ENCODE results near the gene ODF2.
A peak's percentile ranks its signal among the peaks of the same experiment; 100 is the strongest.

The ODF2 gene

DNA sequence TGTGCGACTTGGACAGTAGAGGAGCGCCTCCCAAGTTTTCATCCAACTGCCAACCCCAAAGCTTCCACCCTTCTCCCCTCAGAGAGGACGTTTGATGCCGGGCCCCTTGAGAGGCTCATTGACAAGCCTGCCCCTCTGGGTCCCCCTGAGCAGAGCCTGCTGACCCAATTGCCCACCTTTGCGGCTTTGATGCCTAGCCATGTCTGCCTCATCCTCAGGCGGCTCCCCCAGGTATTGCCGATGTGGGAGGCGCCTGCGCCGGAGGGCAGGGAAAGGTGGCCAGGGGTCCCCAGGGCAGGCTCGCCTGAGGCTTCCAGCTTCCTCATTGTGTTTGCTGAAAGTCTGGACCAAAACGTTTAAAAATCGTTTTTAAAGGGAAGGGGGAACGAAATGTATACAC is 1.4 kb downstream of the ODF2 start:
- H3K36me3 ChIP-seq (ENCODE audit: insufficient read depth, low read length) = peaks cover 19% of the 10 kb centered on the region; the same call in 1 of the 2 replicates
- H3K9me3 ChIP-seq (ENCODE audit: low read depth, low read length) = no peaks in the 10 kb centered on the region
- H3K27ac ChIP-seq = no peak overlapping the region
- peak overlapping the region; percentile 87 for H3K4me3 ChIP-seq
- TF ChIP-seq FOXP2 (optimal IDR thresholded peaks at IDR 0.05; ENCODE audit: control extremely low read depth, extremely low read length, insufficient read depth) (no peak), EZH2 (IDR thresholded peaks at IDR 0.05) (no peak), POLR2AphosphoS5 (IDR thresholded peaks at IDR 0.05; ENCODE audit: borderline replicate concordance, low read depth, low read length) (no peak)
- H3K9ac ChIP-seq (ENCODE audit: insufficient read length) = no peak overlapping the region
- DNase-seq (ENCODE audit: low read depth, low spot score) = no peak

DNA sequence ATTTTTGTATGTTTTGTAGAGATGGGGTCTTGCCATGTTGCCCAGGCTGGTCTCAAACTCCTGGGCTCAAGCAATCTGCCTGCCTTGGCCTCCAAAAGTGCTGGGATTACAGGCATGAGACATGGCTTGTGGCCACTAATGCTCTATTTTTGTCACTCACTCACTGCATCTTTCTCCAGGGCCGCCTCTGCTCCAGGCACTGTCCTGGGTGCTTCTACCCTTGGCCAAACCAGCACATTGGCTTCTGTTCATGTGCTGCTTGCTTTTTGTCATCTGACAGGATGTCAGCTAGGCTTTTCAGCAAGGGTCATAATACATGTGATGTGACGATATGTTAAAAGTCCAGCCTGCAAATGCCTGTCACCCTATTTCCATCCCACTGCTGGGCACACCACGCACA is 3.2 kb downstream of the ODF2 start:
- no peak overlapping the region for H3K27ac ChIP-seq
- no peaks in the 10 kb centered on the region for H3K9me3 ChIP-seq (ENCODE audit: low read depth, low read length)
- H3K4me3 ChIP-seq = no peak overlapping the region
- peaks cover 32% of the 10 kb centered on the region; the same call in 1 of the 2 replicates for H3K36me3 ChIP-seq (ENCODE audit: insufficient read depth, low read length)
- TF ChIP-seq POLR2AphosphoS5 (IDR thresholded peaks at IDR 0.05; ENCODE audit: borderline replicate concordance, low read depth, low read length) (no peak), EZH2 (IDR thresholded peaks at IDR 0.05) (no peak), FOXP2 (optimal IDR thresholded peaks at IDR 0.05; ENCODE audit: control extremely low read depth, extremely low read length, insufficient read depth) (no peak)
- DNase-seq (ENCODE audit: low read depth, low spot score) = no peak
- no peak overlapping the region for H3K9ac ChIP-seq (ENCODE audit: insufficient read length)

DNA sequence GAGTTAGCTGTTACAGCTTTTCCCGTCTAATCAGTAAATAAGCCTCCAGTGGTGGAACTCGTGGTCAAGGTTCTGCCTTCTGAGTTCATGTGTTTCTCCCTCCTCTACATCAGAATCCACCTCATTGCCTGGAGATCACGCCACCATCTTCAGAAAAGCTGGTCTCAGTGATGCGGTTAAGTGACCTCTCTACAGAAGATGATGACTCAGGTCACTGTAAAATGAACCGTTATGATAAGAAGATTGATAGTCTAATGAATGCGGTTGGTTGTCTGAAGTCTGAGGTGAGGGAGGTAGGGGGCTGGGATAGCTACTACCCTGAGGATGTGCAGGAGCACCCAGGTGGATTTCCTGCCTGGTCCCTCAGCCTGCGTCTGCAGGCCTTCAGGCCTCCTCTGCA is 13.3 kb downstream of the ODF2 start:
- no peaks in the 10 kb centered on the region for H3K9me3 ChIP-seq (ENCODE audit: low read depth, low read length)
- TF ChIP-seq FOXP2 (optimal IDR thresholded peaks at IDR 0.05; ENCODE audit: control extremely low read depth, extremely low read length, insufficient read depth) (no peak), POLR2AphosphoS5 (IDR thresholded peaks at IDR 0.05; ENCODE audit: borderline replicate concordance, low read depth, low read length) (no peak), EZH2 (IDR thresholded peaks at IDR 0.05) (no peak)
- H3K36me3 ChIP-seq (ENCODE audit: insufficient read depth, low read length) = peaks cover 29% of the 10 kb centered on the region
- no peak for DNase-seq (ENCODE audit: low read depth, low spot score)
- no peak overlapping the region for H3K9ac ChIP-seq (ENCODE audit: insufficient read length)
- no peak overlapping the region for H3K27ac ChIP-seq
- H3K4me3 ChIP-seq = no peak overlapping the region

DNA sequence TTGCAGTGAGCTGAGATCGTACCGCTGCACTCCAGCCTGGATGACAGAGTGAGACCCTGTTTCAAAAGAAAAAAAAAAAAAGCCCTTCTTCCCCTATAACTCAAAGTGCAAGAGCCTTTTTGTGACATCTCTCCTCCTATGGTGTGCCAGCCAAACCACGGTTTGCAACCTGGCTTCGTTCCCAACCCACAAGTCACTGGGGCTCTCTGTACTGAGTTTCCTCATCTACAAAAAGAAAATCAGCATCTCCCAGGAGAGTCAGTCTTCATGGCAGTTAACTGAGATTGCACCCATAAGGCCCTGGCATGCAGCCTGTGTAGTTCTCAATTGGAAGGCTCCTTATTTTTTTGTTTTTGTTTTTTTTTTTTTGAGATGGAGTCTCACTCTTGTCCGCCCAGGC is 14.8 kb downstream of the ODF2 start:
- no peak overlapping the region for H3K9ac ChIP-seq (ENCODE audit: insufficient read length)
- no peak for TF ChIP-seq EZH2 (IDR thresholded peaks at IDR 0.05)
- no peak for TF ChIP-seq POLR2AphosphoS5 (IDR thresholded peaks at IDR 0.05; ENCODE audit: borderline replicate concordance, low read depth, low read length)
- DNase-seq (ENCODE audit: low read depth, low spot score) = peak; percentile 71
- H3K4me3 ChIP-seq = no peak overlapping the region
- H3K9me3 ChIP-seq (ENCODE audit: low read depth, low read length) = no peaks in the 10 kb centered on the region
- 0 out of 2 replicates have a peak overlapping the region, but pooled peaks have one; percentile 10 for H3K27ac ChIP-seq
- peaks cover 29% of the 10 kb centered on the region for H3K36me3 ChIP-seq (ENCODE audit: insufficient read depth, low read length)

DNA sequence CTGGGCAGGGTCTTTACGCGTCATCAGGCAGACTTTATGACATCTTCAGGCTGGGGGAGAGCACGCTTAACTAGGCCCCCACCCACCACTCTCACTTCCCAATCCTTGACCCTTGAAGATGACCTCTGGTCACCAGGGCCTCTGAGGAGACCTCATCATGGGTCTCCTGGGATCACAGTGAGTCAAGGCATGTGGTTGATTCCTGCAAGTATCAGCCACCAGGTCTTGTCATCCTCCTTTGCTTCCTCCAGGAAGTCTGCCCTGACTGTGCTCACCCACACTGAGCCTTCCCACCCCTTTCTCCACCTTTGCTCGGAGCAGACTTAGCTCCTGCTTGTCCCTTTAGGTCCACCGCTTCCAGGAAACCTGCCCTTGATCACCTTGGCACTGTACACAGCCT is 17.3 kb downstream of the ODF2 start:
- Histone ChIP-seq H3K27ac (no peak overlapping the region), H3K4me3 (no peak overlapping the region), H3K36me3 (ENCODE audit: insufficient read depth, low read length) (peaks cover 25% of the 10 kb centered on the region), H3K9me3 (ENCODE audit: low read depth, low read length) (no peaks in the 10 kb centered on the region), H3K9ac (ENCODE audit: insufficient read length) (no peak overlapping the region)
- TF ChIP-seq EZH2 (IDR thresholded peaks at IDR 0.05) = no peak
- no peak for TF ChIP-seq FOXP2 (optimal IDR thresholded peaks at IDR 0.05; ENCODE audit: control extremely low read depth, extremely low read length, insufficient read depth)
- no peak for TF ChIP-seq POLR2AphosphoS5 (IDR thresholded peaks at IDR 0.05; ENCODE audit: borderline replicate concordance, low read depth, low read length)
- no peak for DNase-seq (ENCODE audit: low read depth, low spot score)

DNA sequence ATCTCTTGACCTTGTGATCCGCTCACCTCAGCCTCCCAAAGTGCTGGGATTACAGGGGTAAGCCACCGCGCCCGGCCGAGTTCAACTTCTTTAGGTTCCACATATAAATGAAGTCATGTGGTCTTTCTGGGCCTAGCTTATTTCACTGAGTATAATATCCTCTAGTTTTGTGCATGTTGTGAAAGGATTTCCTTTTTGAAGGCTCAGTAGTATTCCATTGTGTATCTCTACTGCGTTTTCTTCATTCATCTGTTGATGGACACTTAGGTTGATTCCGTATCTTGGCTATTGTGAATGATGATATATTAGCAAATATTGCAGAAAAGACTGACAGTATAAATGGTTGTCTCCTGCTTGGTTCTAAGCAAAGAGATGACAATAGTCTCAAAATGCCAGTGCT is 20.1 kb downstream of the ODF2 start:
- Histone ChIP-seq H3K27ac (no peak overlapping the region), H3K4me3 (no peak overlapping the region), H3K9ac (ENCODE audit: insufficient read length) (no peak overlapping the region), H3K9me3 (ENCODE audit: low read depth, low read length) (no peaks in the 10 kb centered on the region), H3K36me3 (ENCODE audit: insufficient read depth, low read length) (peaks cover 28% of the 10 kb centered on the region)
- TF ChIP-seq EZH2 (IDR thresholded peaks at IDR 0.05) = no peak
- TF ChIP-seq POLR2AphosphoS5 (IDR thresholded peaks at IDR 0.05; ENCODE audit: borderline replicate concordance, low read depth, low read length) = no peak
- TF ChIP-seq FOXP2 (optimal IDR thresholded peaks at IDR 0.05; ENCODE audit: control extremely low read depth, extremely low read length, insufficient read depth) = no peak
- DNase-seq (ENCODE audit: low read depth, low spot score) = no peak

DNA sequence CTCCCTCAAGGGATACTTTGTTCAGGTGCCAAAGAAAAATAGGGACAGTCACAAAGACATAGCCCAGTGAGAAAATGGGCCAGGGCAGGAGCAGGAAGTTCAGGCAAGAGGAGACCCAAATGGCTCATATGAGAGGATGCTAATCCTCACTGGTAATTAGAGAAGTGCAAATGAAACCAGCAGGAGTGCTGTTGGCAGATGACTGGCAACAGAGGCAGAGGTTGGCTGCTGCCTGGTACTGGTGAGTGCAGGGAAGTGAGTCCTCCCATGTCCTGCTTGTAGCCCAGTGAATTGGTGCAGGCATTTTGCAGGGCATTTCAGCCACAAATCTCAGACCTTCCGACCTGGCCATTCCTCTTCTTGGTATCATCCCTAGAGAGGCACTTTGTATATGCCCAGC is 23.5 kb downstream of the ODF2 start:
- DNase-seq (ENCODE audit: low read depth, low spot score) = no peak
- no peak overlapping the region for H3K4me3 ChIP-seq
- no peak overlapping the region for H3K9ac ChIP-seq (ENCODE audit: insufficient read length)
- TF ChIP-seq EZH2 (IDR thresholded peaks at IDR 0.05) = no peak
- no peak for TF ChIP-seq FOXP2 (optimal IDR thresholded peaks at IDR 0.05; ENCODE audit: control extremely low read depth, extremely low read length, insufficient read depth)
- TF ChIP-seq POLR2AphosphoS5 (IDR thresholded peaks at IDR 0.05; ENCODE audit: borderline replicate concordance, low read depth, low read length) = no peak
- H3K36me3 ChIP-seq (ENCODE audit: insufficient read depth, low read length) = peaks cover 33% of the 10 kb centered on the region
- H3K27ac ChIP-seq = no peak overlapping the region
- no peaks in the 10 kb centered on the region for H3K9me3 ChIP-seq (ENCODE audit: low read depth, low read length)

DNA sequence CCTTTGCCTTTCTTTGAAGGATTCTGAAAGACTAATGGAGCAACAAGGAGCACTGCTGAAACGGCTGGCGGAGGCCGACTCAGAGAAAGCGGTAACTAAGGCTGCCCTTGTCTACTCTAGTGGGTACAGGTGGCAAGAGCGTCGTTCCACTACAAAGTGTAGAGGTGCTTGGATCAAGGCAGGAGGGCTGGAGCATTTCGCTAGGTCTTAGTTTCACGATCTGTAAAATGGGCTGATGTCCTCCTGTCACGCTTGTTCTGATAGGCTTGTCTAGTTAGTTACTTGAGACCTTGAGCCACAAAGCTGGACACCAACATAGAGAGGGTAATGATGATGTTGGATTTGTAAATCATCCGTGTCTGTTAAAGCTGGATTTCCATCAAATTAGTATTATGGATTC is 25.8 kb downstream of the ODF2 start:
- no peak for DNase-seq (ENCODE audit: low read depth, low spot score)
- no peak overlapping the region for H3K4me3 ChIP-seq
- H3K9ac ChIP-seq (ENCODE audit: insufficient read length) = no peak overlapping the region
- TF ChIP-seq FOXP2 (optimal IDR thresholded peaks at IDR 0.05; ENCODE audit: control extremely low read depth, extremely low read length, insufficient read depth) (no peak), EZH2 (IDR thresholded peaks at IDR 0.05) (no peak), POLR2AphosphoS5 (IDR thresholded peaks at IDR 0.05; ENCODE audit: borderline replicate concordance, low read depth, low read length) (no peak)
- no peak overlapping the region for H3K27ac ChIP-seq
- H3K36me3 ChIP-seq (ENCODE audit: insufficient read depth, low read length) = peaks cover 47% of the 10 kb centered on the region; the same call in 1 of the 2 replicates
- no peaks in the 10 kb centered on the region for H3K9me3 ChIP-seq (ENCODE audit: low read depth, low read length)

DNA sequence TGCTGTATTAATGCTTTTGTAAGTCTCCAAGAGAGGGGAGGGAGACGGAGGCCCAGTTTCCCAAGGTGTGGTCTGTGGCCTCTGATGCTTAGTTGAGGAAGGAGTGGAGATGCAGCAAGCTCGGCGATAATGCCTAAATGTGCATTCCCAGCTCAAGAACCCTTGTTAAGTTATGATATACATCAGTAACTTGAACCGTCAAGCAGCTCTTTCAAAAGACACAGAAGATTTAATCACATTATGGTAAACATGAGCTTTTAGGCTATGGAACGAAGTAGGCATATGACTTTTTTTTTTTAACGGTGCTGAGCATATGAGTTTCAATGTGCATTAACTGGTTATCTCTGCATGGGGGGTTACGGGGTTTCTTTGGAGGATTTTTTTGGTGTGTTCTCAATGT is 26.4 kb downstream of the ODF2 start:
- Histone ChIP-seq H3K9ac (ENCODE audit: insufficient read length) (no peak overlapping the region), H3K4me3 (no peak overlapping the region), H3K9me3 (ENCODE audit: low read depth, low read length) (no peaks in the 10 kb centered on the region), H3K27ac (no peak overlapping the region), H3K36me3 (ENCODE audit: insufficient read depth, low read length) (peaks cover 50% of the 10 kb centered on the region; the same call in 1 of the 2 replicates)
- DNase-seq (ENCODE audit: low read depth, low spot score) = no peak
- TF ChIP-seq POLR2AphosphoS5 (IDR thresholded peaks at IDR 0.05; ENCODE audit: borderline replicate concordance, low read depth, low read length) (no peak), EZH2 (IDR thresholded peaks at IDR 0.05) (no peak), FOXP2 (optimal IDR thresholded peaks at IDR 0.05; ENCODE audit: control extremely low read depth, extremely low read length, insufficient read depth) (no peak)
